GM10266 (cell line): ENCODE results near the gene ENTHD1.

Experiments
- DNase-seq: peaks from one replicate; pipeline ENCODE4 v3.0.0; 2012; ENCODE audit errors: extremely low spot score
- CTCF ChIP-seq: IDR thresholded peaks from 2 replicates; pipeline ENCODE4 v1.5.1; 2012; ENCODE audit warnings: mild to moderate bottlenecking, low read depth; ENCODE audit not compliant: control insufficient read depth, insufficient read depth; ENCODE audit errors: missing control alignments

ENTHD1 gene

GRCh38 chr22:39763276-39763675 lies 130.3 kb downstream of the ENTHD1 start:
- no peak for TF ChIP-seq CTCF
- no peak for DNase-seq

GRCh38 chr22:39750759-39751158 lies 142.8 kb downstream of the ENTHD1 start:
- TF ChIP-seq CTCF = no peak

GRCh38 chr22:39748877-39749276 lies 144.7 kb downstream of the ENTHD1 start:
- DNase-seq = no peak
- TF ChIP-seq CTCF = no peak

More at GRCh38 chr22:39750759-39751158, 142.8 kb downstream of the ENTHD1 start:
- no peak for DNase-seq

- no peak for DNase-seq
- no peak for TF ChIP-seq CTCF
These were observed 146.8 kb downstream of the ENTHD1 start for GRCh38 chr22:39746600-39747262.

GRCh38 chr22:39745789-39746188 lies 147.8 kb downstream of the ENTHD1 start:
- TF ChIP-seq CTCF = no peak

GRCh38 chr22:39744353-39744752 lies 149.2 kb downstream of the ENTHD1 start:
- TF ChIP-seq CTCF = no peak
- DNase-seq = no peak

More at GRCh38 chr22:39745789-39746188, 147.8 kb downstream of the ENTHD1 start:
- peak; percentile 40 for DNase-seq

- DNase-seq = no peak
- no peak for TF ChIP-seq CTCF
These were observed 149.6 kb downstream of the ENTHD1 start for GRCh38 chr22:39743935-39744334.
